Measurements from ENCODE around the gene SELPLG. TPM values are rescaled to one million over a fixed set of nuclear protein-coding genes. Genes with fewer than 3 reads are reported as not detected.

Gene SELPLG
- total RNA-seq, 4 donors from 2014 or later: 1.3 to 5.6 (median 3.0) TPM

GRCh38 chr12:108572166-108572790, 61.4 kb downstream of the SELPLG start:
- WGBS: 69% methylated on average over 8 of the region's 8 CpGs
- Histone ChIP-seq H3K36me3 (peaks cover 29% of the 10 kb centered on the region), H3K4me1 (peaks cover under 1% of the 10 kb centered on the region), H3K27me3 (no peaks in the 10 kb centered on the region), H3K4me3 (no peak overlapping the region), H3K9me3 (no peaks in the 10 kb centered on the region), H3K27ac (no peak overlapping the region)
- no peak for TF ChIP-seq POLR2A (IDR thresholded peaks at IDR 0.05)
- no peak for TF ChIP-seq POLR2AphosphoS5 (IDR thresholded peaks at IDR 0.05)
- no peak for TF ChIP-seq CTCF (IDR thresholded peaks at IDR 0.05)
- DNase-seq (ENCODE audit: low spot score in 2 of 2): peak; percentile 27 to 37

Other genes starting within 250 kb of the SELPLG start
- gene FICD, start 118.6 kb downstream of the SELPLG start, total RNA-seq: 1 to 10 TPM; 2.3 to 5.7 (median 3.9) TPM
- gene SART3, start 72.7 kb downstream of the SELPLG start, total RNA-seq: 10 to 100 TPM; 46.1 to 77.0 (median 62.8) TPM
- gene ISCU, start 71.3 kb downstream of the SELPLG start, total RNA-seq: 100 to 1,000 TPM; 105 to 148 (median 134) TPM
- 10 to 100 TPM in 1 of 4 donors, 1 to 10 TPM in 2, under 1 TPM in 1; 0.24 to 10.9 (median 6.3) TPM for gene TMEM119, start 35.8 kb downstream of the SELPLG start, total RNA-seq
- gene CORO1C, start 97.6 kb upstream of the SELPLG start, total RNA-seq: 100 to 1,000 TPM; 117 to 175 (median 142) TPM
- gene SSH1, start 223.7 kb upstream of the SELPLG start, total RNA-seq: 10 to 100 TPM; 11.2 to 26.0 (median 15.8) TPM
- gene DAO, start 246.2 kb upstream of the SELPLG start, total RNA-seq: not detected